H1 (cell line): ENCODE measurements around the gene KIT.

Source experiments
- SIN3A ChIP-seq, 2 experiments: IDR thresholded peaks in 1 of 2; conservative IDR thresholded peaks in 1 of 2; 2 replicates each; pipeline ENCODE4 v1.6.1; 2011 to 2012; ENCODE audit warnings: low read length in 2 of 2, improper control_type of control experiment in 1 of 2, low read depth in 1 of 2, mild to moderate bottlenecking in 1 of 2
- TF ChIP-seq, protein P1 (sequence below), 3 experiments: IDR thresholded peaks; 1 replicate in 2 of 3; 2 replicates in 1 of 3; pipeline versions ENCODE4 v1.5.1 to v1.6.1; 2011; ENCODE audit warnings: low read length in 3 of 3, mild to moderate bottlenecking in 3 of 3, inconsistent platforms in 2 of 3, low read depth in 1 of 3, moderate library complexity in 1 of 3; ENCODE audit not compliant: insufficient read depth in 1 of 3; ENCODE audit errors: control extremely low read depth in 1 of 3

DNA sequence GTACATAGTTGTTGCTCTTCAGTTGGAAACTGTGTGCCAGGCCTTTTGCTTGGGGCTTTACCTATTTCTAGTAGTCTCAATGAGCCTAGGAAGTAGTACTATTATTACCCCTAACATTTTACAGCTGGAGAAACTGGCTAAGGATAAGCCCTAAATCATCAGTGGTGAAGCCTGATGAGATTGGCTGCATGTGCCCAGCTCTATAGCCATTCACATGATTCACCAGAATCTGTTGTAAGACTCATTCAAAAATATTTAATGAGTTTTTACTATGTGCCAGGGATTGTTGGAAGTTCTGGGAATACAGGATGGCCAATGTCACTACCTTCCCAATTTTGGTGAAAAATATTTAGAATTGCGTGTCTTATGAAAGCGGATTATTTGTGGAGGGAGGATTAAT is 2.8 kb downstream of the KIT start:
- TF ChIP-seq, protein P1, sequence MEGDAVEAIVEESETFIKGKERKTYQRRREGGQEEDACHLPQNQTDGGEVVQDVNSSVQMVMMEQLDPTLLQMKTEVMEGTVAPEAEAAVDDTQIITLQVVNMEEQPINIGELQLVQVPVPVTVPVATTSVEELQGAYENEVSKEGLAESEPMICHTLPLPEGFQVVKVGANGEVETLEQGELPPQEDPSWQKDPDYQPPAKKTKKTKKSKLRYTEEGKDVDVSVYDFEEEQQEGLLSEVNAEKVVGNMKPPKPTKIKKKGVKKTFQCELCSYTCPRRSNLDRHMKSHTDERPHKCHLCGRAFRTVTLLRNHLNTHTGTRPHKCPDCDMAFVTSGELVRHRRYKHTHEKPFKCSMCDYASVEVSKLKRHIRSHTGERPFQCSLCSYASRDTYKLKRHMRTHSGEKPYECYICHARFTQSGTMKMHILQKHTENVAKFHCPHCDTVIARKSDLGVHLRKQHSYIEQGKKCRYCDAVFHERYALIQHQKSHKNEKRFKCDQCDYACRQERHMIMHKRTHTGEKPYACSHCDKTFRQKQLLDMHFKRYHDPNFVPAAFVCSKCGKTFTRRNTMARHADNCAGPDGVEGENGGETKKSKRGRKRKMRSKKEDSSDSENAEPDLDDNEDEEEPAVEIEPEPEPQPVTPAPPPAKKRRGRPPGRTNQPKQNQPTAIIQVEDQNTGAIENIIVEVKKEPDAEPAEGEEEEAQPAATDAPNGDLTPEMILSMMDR (IDR thresholded peaks at IDR 0.05; ENCODE audit: control extremely low read depth in 1 of 3, insufficient read depth in 1 of 3, low read depth in 1 of 3, low read length in 3 of 3), result no peak
- no peak for TF ChIP-seq SIN3A (conservative IDR thresholded peaks at IDR 0.05 in 1 of 2, IDR thresholded peaks at IDR 0.05 in 1 of 2; ENCODE audit: low read depth in 1 of 2, low read length in 2 of 2)
